Smooth muscle cell (in vitro differentiated cells): ENCODE measurements around the gene SLC4A2. TPM values are rescaled to one million over a fixed set of nuclear protein-coding genes. Genes with fewer than 3 reads are reported as not detected.

ENCODE experiments used
- DNase-seq: peaks from one replicate; lab custom pipeline; 2025; ENCODE audit not compliant: unreplicated experiment; lab: John Stamatoyannopoulos, UW
- H2AFZ ChIP-seq: fragments of 200-600 bp; sonication (generic); 2 replicates; pipeline ENCODE4 v1.6.0; 2016; ENCODE audit warnings: antibody characterized with exemption, low read depth, mild to moderate bottlenecking
- H3F3A ChIP-seq: fragments of 200-600 bp; sonication (generic); 2 replicates; pipeline ENCODE4 v1.6.0; 2017; ENCODE audit warnings: antibody characterized with exemption, low read depth
- H3K27ac ChIP-seq: fragments of 200-600 bp; sonication (generic); 2 replicates; pipeline ENCODE4 v1.5.1; 2016; ENCODE audit warnings: low read depth, mild to moderate bottlenecking
- H3K27me3 ChIP-seq: fragments of 200-600 bp; sonication (generic); 2 replicates; pipeline ENCODE4 v1.6.1; 2016; ENCODE audit warnings: low read depth, mild to moderate bottlenecking
- H3K36me3 ChIP-seq: fragments of 200-600 bp; sonication (generic); 2 replicates; pipeline ENCODE4 v1.5.1; 2016; ENCODE audit warnings: low read depth
- H3K4me1 ChIP-seq: fragments of 200-600 bp; sonication (generic); 2 replicates; pipeline ENCODE4 v1.5.1; 2016; ENCODE audit warnings: low read depth
- H3K4me2 ChIP-seq: fragments of 200-600 bp; sonication (generic); 2 replicates; pipeline ENCODE4 v1.6.0; 2016; ENCODE audit warnings: mild to moderate bottlenecking
- H3K4me3 ChIP-seq: fragments of 200-600 bp; sonication (generic); 2 replicates; pipeline ENCODE4 v1.5.1; 2016; ENCODE audit warnings: mild to moderate bottlenecking
- H3K79me2 ChIP-seq: fragments of 200-600 bp; sonication (generic); 2 replicates; pipeline ENCODE4 v1.6.0; 2016; ENCODE audit warnings: low read depth, mild to moderate bottlenecking
- H3K9ac ChIP-seq: fragments of 200-600 bp; sonication (generic); 2 replicates; pipeline ENCODE4 v1.6.0; 2016; ENCODE audit warnings: low read depth
- H3K9me3 ChIP-seq: fragments of 200-600 bp; sonication (generic); replicated peaks from 2 replicates; pipeline ENCODE4 v1.5.1; 2016; ENCODE audit warnings: low read depth
- H4K20me1 ChIP-seq: fragments of 200-600 bp; sonication (generic); 2 replicates; pipeline ENCODE4 v1.6.0; 2016; ENCODE audit warnings: low read depth
- WGBS: methylation state at CpG from one replicate; pipeline ENCODE4 v1.1.7; 2016; ENCODE audit warnings: low lambda C conversion rate; 5-methylcytosine and 5-hydroxymethylcytosine counted together
- polyA plus RNA-seq: library from polyadenylated mRNA; unstranded; fragments of >200 nt; fragmentation: Nextera tagmentation; extraction: Ambion mirVana; gene quantifications from 2 replicates; pipeline ENCODE4 v1.2.1, GENCODE V29; 2016
- total RNA-seq: library from RNA; depleted of rRNA; stranded (reverse); fragments of >200 nt; gene quantifications from 2 replicates; pipeline ENCODE4 v1.2.3, GENCODE V29; 2014
- TF ChIP-seq, protein P1 (sequence below): fragments of 200-600 bp; sonication (generic); IDR thresholded peaks from 2 replicates; pipeline ENCODE4 v1.5.1; 2017; ENCODE audit warnings: borderline replicate concordance, mild to moderate bottlenecking, antibody characterized with exemption; ENCODE audit not compliant: insufficient read depth, poor library complexity, severe bottlenecking

The SLC4A2 gene
- total and polyA plus RNA-seq, 2 experiments from 2014 or later: 89.3 to 96.4 TPM

DNA sequence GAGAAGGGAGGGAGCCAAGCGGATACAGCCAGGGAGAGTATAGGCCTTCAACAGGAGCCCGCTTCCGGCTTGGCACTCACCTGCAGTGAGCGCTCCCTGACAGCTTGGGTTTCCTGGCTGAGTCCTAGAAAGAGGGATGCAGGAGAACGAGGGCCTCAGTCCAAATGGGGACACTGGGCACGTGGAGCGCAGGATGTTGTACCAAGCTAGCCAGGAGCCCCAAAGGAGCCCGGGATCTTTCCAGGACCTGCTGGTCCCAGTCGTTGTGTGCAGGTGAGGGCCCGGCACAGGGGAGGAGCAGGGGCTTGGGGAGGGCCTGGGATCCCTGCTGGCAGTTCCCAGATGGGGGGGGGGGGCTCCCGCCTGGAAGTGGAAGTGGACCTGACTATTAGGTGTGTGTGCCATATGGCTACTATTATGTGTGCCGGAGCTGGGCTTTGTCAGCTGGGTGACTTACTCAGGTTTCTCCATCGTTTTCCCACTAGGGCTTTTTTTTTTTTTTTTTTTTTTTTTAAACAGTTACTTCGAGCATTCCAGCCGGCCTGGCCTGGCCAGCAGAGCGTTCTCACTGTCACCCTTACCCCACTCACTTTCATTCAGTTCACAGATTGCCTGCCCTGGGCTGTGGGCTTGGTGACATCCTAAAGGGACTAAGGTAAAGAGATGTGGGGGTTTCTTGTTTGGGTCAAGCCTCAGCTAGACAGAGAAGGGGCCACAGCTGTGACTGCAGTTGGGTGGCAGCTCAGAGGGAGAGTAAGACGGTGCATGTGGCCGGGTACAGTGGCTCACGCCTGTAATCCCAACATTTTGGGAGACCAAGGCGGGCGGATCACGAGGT, 30.7 kb downstream of the SLC4A2 start:
- TF ChIP-seq, protein P1, sequence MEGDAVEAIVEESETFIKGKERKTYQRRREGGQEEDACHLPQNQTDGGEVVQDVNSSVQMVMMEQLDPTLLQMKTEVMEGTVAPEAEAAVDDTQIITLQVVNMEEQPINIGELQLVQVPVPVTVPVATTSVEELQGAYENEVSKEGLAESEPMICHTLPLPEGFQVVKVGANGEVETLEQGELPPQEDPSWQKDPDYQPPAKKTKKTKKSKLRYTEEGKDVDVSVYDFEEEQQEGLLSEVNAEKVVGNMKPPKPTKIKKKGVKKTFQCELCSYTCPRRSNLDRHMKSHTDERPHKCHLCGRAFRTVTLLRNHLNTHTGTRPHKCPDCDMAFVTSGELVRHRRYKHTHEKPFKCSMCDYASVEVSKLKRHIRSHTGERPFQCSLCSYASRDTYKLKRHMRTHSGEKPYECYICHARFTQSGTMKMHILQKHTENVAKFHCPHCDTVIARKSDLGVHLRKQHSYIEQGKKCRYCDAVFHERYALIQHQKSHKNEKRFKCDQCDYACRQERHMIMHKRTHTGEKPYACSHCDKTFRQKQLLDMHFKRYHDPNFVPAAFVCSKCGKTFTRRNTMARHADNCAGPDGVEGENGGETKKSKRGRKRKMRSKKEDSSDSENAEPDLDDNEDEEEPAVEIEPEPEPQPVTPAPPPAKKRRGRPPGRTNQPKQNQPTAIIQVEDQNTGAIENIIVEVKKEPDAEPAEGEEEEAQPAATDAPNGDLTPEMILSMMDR: no peak
- Histone ChIP-seq H3K4me2 (peak overlapping the region; percentile 92), H4K20me1 (peaks cover 82% of the 10 kb centered on the region), H3K79me2 (peaks cover 81% of the 10 kb centered on the region), H3K9ac (peak overlapping the region; percentile 84), H2AFZ (no peak overlapping the region), H3K9me3 (no peaks in the 10 kb centered on the region), H3K27me3 (no peaks in the 10 kb centered on the region), H3K36me3 (no peaks in the 10 kb centered on the region), H3F3A (peaks cover 21% of the 10 kb centered on the region), H3K4me1 (peaks cover 28% of the 10 kb centered on the region), H3K4me3 (no peak overlapping the region), H3K27ac (peak overlapping the region; percentile 93)
- WGBS: 84% methylated on average over 17 of the region's 22 CpGs
- DNase-seq: no peak

DNA sequence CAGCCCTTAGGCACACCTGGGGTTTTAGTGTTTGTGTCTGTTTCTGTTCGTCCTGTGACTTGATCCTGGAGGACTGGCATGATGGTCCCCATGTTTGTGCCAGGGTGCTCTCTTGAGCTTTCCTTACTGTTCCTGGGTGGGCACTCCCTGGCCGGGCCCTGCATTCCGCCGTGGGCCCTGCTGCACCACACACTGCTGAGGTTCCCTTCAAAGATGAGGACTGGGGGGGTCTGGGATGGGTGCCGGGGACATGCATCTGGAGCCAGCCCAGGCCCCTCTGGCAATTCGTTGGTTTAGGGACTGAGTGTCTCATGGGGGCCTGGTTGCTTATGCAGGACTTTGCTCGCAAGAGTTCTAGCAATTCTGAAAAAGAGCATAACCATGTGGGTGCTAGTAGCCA, 31.6 kb downstream of the SLC4A2 start:
- no peak for DNase-seq
- WGBS: 92% methylated on average over 7 of the region's 7 CpGs
- Histone ChIP-seq H3K27ac (no peak overlapping the region), H3K79me2 (peaks cover 89% of the 10 kb centered on the region), H4K20me1 (peaks cover 91% of the 10 kb centered on the region), H3K9me3 (no peaks in the 10 kb centered on the region), H3K36me3 (no peaks in the 10 kb centered on the region), H3K4me3 (no peak overlapping the region), H3K9ac (no peak overlapping the region), H3K4me1 (peaks cover 24% of the 10 kb centered on the region), H3K27me3 (no peaks in the 10 kb centered on the region), H2AFZ (no peak overlapping the region), H3F3A (peaks cover 16% of the 10 kb centered on the region), H3K4me2 (no peak overlapping the region)
- TF ChIP-seq, protein P1: no peak

- TF ChIP-seq, protein P1: peak; percentile 35
- H3K4me2 ChIP-seq: no peak overlapping the region
- H3K4me1 ChIP-seq: peaks cover 24% of the 10 kb centered on the region
- no peak overlapping the region for H3K9ac ChIP-seq
- no peak overlapping the region for H3K4me3 ChIP-seq
- no peak overlapping the region for H3K27ac ChIP-seq
- no peak for DNase-seq
- H3K36me3 ChIP-seq: no peaks in the 10 kb centered on the region
- no peaks in the 10 kb centered on the region for H3K27me3 ChIP-seq
- H4K20me1 ChIP-seq: peaks cover 95% of the 10 kb centered on the region
- H3K79me2 ChIP-seq: peaks cover 94% of the 10 kb centered on the region
- no peaks in the 10 kb centered on the region for H3K9me3 ChIP-seq
- no peak overlapping the region for H2AFZ ChIP-seq
- H3F3A ChIP-seq: peaks cover 16% of the 10 kb centered on the region
- 75% methylated on average over 6 of the region's 6 CpGs for WGBS
These were observed 32.0 kb downstream of the SLC4A2 start for GRCh38 chr7:151091431-151091830.
